ENCODE measurements around the gene MAP2K5.

MAP2K5 gene

DNA sequence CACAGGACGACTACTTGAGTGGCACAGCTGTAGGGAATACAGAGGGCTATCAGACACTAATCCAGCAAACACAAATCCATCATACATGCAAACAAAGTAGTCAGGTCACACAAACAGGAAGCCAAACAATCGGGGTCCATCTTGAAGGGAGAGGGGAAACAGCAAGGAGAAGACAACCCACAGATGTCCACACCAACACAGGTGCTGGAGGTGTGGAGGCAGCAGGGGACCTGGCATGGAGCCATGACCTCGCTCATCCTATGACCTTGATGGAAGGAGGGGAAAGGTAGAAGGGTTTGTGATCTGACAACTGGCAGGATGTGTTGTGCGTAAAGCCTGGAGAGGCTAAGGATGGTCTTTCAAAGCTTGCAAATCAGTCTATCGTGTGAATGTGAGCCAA, 242.9 kb downstream of the MAP2K5 start:
- no peak for DNase-seq

DNA sequence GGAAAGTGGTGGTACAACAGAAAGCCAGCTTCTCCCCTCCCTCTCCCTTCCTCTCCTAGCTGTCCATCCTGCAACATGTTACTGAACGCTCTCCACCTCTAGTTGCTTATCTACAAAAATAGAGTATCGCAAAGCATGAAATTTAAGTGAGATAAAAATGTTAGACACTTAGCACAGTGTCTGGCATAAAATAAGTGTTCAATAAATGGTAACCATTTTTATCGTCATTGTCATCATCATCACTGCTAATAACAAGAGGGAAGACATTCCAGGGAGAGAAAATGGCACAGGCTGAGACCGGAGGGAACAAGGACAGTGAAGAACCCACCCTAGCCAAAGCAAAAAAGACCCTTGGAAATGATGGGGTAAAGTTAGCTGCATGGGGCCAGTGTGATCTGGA, 244.1 kb downstream of the MAP2K5 start:
- no peak for DNase-seq

DNA sequence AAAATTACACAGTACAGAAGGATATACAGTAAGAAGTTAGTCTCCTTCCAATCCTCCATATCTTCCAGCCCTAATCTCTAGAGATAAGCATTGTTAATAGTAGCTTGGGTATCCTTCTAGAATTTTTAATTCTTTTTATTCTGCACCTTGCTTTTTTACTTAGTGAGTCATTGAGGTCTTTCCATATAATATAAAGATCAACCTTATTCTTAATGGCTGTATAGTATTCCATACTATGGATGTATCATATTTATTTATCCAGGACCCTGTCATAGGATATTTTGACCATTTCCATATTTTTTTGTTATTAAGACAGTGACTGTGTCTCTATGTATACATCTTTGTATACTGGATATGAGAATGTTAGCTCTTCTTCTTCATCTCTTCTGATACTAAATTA, 246.5 kb downstream of the MAP2K5 start:
- DNase-seq = no peak

DNA sequence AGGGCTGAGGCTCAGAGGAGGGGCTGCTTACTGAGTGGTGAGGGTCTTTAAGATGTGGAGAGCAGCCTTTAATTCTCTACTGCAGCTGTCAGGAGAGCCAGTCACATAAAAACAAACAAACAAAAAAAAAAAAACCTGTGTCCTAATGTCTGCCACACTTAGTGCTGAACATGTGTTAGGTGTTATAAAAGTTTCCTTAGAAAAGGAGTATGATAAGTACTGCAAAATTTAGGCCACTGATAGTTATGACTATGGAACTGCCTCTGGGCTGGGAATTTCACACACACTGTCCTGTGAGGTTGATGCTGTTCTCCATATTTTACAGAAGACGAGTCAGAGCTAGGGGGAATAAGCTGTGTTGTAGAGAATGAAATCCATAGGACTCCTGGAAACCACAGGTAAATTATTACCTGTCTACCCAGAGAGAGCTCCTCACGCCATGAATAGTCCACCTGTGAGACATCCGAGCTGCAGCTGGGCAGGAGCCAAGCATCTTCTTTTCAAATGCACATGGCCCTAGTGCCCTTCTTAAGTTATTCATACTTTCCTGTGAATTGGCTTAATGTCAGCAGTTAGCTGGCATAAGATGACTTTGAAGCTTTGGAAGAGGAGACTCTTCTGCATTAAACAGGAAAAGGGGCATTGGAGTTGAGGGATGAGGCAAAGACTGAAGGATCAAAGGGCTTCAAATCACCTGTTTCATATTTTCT, 248.3 kb downstream of the MAP2K5 start:
- no peak for DNase-seq

DNA sequence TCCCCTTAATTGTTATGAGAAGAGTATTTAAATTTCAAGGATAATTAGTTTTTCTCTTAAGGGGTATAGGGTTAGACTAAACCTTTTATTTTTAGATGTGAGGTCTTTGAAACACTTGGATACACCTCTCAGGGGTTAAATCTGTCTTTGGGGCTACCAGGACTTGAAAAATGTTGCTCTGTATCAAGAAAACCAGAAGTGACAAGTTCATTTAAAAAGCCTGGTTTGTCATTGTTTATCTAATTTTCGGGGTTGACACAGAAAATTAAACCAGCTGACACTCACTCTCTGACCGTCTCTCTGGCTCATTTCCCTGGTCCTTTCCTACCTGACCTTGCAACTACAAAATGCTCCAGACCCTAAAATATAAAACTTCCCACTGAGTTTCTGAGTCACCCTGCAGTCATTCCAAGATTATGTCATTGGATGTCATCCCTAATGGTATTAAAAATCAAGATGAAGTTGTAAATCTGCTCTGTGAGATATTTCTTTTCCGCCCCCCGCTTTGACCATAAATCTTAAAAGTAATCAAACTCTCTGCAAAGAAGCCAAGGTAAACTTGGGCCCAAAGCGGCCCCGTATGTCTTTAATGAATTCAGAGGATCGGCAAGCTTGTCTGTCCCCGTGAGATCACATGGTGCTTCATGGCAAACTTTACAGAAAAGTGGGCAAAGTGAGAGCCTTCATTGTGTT, 249.9 kb downstream of the MAP2K5 start:
- DNase-seq = no peak

DNA sequence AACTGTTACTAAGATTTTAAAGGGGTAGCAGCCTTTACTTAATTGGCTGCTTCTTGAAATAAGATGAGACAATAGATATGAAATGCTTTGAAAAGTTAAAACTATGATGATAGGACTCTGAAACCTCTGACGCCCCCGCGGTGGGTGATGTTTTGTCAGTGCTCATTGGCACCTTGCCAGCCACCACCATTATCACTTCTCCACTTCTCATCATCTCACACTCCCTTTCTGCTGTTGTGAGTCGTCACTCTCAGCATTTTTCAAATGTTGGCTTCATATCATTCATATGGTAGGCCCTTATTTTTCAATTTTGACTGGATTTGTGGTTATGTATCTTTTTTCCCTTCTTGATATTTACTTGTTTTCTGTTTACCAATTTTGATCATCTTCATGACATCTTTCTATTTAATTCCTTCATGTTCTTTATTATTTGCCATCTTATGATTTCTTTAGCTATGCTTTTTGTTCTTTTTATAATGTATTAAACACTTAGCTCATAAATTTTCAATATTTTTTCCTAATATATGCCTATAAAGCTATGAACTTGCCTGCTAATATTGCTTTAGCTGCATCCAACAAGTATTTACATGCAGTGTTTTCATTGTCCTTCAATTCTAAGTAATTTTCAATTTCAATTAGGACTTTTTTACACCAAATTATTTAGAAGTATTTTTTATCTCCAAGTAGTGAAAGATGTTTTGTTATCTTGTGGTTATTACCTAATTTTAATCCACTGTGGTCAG, 252.5 kb downstream of the MAP2K5 start:
- DNase-seq = peak; percentile 60

DNA sequence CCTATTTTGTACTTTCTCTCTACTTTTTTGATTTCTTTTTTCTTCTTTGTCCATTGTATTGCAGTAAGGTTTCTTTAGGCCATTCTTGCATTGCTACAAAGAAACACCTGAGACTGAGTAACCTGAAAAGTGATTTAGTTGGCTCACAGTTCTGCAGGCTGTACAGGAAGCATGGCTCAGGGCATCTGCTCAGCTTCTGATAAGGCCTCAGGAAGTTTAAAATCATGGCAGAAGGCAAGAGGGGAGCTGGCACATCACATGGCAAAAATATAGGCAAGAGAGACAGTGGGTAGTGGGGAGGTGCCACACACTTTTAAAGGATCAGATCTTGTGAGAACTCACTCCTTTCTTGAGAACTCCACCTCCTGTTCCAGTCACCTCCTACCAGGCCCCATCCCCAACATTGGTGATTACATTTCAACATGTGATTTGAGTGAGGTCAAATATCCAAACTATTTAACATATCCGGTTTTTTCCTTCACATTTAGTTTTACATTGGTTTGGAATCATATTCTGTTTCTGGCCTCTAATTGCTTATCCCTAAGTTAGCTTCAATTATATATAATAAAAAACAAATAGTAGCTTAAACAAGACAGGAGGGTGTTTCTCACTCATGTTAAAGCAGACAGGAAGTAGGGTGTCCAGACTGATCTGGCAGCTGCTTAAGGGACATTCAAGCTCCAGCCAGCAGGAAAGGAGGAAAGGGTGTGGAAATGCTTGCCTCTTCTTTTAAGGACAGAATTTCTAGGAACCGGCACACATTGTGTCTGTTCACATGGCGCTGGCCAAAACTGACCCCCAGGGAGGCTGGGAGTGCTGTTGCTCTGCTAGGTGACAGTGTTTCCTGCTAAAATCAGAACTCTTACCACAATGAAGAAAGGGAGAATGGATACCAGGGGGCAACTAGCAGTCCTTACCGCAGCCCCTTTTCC, 254.0 kb downstream of the MAP2K5 start:
- no peak for DNase-seq

DNA sequence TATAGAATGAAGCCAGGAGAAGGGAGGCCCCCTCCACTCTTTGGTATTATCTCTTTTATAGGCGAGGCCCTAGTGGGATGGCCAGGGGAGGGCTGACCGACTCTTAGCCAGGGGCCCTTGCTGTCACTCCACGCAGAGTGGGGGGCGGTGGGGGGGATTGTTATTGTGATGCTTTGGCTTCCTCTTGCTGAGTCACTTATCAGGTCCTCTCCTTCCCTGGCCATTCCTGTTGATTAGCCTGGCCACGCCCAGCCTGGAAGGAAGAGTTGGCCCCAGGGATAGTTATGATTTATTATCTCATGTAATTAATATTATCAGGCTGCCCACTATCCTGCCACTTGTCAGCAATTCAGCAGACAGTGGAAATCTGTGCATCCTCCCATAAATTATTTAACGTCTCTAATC, 257.3 kb downstream of the MAP2K5 start:
- DNase-seq = no peak

DNA sequence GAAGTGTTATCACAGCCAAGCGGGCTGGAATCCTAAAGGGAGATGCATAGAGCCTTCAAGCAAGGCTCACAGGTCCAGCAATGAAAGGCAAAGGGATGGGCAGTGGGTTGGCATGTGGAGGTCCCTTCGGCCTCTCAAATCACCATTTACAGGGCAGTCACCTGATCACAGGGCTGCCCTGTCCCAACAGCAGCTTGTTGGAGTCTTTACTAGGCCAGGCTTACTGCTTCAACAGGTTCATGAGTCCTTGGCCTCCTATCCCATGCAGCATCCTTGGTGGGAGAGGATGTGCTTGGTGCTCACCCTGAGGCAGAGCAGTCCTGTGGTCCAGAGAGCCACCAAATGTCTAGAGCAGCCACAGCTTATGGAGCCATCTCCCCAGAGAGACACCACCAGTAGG, 258.6 kb downstream of the MAP2K5 start:
- no peak for DNase-seq

DNA sequence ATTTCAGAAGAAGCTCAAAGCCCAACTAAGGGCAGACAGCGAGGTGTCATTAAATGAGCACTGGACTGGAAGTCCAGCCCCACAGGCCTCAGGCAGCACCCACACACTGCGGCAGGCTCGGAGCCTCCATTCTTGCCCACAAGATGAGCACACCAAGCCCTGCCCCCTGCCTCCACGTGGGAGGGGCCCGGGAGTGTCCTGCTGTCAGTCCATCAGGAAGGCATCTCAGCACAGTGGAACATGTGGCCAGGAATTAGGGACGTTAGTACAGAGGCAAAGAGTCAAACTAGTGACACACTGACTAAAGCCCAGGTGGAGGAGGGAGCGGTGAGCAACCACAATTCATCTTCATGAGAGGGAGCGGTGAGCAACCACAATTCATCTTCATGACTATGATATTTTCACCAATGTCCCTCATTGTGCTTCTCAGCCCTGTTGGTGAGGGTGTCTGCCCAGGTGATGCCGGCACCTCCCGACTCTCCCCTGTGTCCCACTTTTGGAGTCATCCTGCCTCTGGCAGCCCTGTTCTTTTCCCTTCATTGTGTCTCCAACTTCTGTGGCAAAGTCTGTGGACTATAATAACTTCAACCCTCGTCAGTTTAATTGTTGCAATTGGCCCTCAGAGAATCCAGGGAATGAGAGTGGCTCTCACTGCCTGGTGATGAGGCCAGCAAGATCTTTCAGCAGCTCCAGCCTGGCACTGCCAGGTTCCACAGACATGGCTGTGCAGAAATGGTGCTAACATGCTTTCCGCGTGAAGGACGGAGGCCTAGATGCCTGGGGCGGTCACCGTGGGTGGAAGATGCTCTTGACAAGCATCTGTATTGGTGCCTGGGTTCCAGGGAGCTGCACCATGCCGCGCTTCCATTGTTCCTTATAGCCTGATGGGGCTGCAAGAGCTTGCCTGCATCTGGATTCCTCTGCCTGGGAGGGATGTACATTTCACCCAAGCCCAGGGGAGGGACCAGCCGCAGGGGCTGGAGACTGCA, 259.7 kb downstream of the MAP2K5 start:
- DNase-seq = no peak

DNA sequence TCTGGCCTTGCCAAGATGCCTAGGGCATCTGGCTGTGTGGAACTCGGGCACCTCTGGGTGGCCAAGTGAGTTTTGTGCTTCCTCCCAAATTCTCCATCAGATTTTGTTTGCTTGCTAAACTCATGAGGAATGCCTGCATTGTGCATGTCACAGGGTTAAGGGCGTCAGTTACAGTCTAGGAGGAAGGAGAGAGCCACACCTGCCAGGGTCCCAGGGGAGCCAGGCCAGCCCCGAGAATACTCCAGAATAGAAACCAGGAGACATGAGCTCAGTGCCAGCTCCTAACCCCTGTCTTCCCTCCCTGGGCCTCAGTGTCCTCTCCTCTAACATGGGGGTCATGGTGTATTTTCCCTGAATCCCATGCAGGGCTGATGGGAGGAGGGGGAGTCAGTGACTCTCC, 260.8 kb downstream of the MAP2K5 start:
- DNase-seq = no peak

DNA sequence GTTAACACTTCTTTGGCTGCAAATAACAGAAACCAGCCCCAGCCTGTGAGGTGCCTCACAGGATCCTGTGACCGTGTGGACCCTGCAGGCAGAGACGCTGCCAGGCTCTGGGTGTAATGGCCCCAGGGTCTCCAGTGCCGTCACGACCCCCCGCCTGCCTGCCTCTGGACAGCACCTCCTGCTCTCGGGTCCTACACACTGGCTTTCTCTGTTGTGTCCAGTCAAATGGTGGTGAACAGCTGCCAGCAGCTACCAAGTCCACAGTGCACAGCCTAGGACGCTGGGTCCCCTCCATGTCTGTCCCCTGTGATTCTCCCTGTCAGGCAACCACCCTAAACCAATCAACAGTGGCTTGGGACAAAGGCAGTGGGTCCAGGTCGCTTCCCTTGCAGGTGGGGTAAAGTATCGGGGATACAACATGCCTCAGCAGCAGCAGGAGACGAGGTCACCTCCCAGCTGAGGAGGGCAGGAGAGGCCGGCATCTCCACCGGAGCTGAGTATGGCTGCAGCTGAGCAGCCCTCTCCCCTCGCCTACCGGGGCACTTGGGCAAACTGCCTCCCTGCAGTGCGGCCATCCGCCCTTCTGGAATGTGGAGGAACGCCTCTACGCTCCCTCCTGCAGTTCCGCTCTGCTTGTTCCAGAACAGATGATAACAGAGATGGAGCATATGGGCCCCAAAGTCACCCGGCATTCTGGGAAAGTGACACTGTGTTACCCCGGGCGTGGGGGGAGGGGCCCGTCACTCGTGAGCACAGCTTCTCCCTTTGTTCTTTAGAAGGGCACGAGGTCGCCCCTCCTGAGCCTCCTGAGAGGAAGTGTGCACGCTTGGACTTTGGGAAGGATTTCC, 261.7 kb downstream of the MAP2K5 start:
- no peak for DNase-seq

DNA sequence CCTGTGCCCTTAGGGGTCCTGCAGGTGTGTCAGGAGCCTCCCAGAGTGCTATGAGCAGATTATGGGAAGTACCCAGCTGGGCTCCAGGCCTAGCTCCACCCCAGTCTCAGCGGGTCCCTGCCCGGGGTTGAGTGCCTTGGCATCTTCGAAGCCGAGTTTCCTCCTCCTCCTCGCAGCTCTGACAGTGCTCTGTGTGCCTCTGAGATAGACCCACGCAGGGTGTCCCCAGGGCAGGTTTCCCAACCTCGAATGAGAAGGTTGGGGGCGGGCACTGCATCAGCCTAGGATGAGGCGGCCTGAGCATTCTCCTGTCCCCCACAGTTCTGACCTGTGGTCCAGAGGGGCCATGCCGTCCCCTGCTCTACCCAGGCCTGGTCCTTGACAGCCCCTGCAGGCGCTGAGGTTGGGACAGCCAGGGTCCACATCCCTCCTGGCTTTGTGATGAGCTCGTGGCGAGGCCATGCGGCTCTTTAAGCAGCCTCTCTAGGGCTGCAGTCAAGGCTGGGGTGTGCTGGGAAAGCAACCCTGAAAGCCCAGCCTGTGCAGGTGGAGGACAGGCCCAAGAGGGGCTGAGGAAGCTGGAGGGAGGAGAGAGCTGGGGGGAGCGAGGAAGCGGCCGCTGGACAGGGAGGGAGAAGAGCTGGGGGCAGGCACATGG, 262.6 kb downstream of the MAP2K5 start:
- DNase-seq = no peak

DNA sequence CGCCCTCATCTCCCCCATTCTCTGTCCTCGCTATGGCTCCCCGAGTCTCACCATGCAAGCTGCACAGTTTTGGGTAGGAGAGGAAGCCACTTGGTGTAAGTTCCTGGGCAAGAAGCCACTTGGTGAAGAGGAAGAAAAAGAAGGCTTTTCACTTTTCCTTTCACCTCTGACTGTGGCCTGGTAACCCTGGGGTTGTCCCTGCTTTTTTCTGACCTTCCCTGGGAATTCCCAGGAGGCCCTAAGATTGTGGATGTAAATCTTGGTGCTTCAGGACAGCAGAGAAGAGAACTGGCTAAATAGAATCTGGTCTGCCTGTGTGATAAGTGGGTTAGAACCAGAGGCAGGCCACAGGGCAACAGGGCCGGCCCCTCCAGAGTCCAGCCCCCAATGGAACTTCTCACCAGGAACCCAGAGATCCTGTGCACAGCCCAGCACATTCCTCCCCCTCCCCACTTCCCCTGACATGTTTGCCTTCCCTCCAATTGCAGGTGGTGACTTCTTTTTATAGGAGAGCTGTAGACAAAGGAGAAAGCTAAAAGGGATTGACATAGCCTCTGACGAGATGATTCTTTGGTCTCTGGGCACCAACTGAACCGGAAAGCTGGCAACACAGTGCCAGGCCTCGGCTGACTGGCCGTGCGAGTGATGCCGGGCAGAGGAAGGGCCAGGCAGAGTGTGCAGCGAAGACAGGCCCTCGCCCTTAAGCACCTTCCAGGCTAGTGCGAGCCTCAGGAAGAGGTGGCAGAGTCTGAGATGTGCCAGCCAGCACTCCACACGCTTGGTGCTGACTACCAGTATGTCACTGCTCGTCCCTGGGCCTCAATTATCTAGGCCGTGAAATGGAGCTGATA, 263.4 kb downstream of the MAP2K5 start:
- no peak for DNase-seq

DNA sequence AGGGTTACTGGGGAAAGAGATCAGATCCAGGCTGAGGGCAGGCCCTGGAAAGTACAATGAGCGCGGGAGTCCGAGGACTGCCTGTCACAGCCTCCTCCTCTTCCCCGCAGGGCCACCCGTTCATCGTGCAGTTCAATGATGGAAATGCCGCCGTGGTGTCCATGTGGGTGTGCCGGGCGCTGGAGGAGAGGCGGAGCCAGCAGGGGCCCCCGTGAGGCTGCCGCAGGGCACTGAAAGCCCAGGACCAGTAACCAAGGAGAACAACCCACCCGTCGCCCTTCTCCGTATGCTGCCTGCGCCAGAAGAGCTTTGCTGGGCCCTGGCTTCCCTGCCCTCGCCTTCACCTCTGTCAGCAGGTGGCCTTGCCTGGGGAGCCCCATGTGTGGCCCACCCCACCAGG, 264.0 kb downstream of the MAP2K5 start:
- no peak for DNase-seq

DNA sequence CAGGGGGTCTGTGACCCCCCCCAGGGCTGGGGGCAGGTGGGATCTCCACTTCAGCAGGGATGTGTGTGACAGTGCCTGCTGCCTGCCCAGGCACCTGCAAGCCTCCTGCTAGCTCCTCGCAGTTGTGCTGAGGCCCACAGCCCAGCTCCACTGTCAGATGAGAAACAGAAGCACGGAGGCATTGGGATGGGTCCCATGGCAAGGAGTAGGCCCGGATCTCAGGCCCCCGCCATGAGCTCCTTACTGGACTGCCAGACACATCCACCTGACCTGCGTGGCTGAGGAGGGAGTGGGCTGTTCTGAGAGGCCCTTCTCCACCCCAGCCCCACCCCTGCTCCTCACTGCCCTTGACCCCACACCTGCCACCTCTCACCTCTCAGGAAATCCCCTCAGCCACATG, 264.6 kb downstream of the MAP2K5 start:
- no peak for DNase-seq

DNA sequence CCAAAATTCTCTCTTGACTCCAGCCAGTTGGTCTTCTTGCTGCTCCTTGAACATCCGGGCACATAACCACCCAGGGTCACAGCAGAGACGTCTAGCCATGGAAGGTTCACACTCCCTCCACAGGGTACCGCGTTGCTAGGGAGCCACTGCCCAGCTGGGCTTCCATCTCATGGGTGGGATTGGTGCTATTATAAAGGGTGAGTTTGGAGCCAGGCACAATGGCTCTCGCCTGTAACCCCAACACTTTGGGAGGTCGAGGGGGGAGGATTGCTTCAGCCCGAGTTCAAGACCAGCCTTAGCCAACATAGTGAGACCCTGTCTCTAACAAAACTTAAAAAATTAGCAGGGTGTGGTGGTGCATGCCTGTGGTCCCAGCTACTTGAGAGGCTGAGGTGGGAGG, 265.3 kb downstream of the MAP2K5 start:
- DNase-seq = no peak

DNA sequence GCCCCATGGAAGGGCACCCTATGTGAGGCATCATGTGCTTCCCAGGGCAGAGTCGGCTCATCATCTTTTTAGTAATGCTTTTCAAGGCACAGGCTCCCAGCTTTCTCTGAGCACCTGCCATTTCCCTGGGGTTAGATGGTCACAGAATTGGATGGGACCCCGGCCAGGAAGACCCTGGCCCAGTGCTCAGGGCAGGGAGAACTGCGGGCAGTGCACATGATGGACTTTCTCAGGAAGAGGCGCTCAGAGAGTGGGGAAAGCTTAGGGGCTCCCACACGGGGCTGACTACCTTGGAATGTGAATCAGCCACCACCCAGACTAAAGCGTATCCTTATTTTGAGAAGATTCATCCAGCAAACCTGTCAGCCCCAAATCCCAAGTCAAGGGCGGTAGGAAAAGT, 266.3 kb downstream of the MAP2K5 start:
- DNase-seq = no peak

DNA sequence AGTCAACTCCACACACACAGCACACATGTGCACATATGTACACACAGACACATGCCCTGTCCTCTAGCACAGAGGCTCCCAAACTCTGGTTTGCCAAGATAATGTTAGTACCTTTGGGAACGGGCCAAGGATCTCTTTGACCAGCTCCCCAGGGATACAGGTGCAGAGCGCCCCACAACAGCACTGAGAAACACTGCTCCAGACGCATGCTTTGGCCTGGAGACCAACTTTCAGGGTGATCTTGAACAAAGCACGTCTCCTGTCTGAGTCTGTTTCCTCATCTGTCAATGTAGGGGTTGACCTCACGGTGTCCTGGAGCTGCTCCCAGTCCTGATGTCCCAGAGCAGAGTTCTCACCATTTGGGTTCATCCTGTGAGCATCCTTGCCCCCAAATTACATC, 266.9 kb downstream of the MAP2K5 start:
- DNase-seq = no peak
